CD4-positive, alpha-beta T cell treated with Interleukin-17A for 1 hour (primary cell): ENCODE results near the gene CAST.

Experiments
- DNase-seq: peaks from one replicate; pipeline ENCODE4 v3.0.0-alpha.2; 2020

CAST gene

GRCh38 chr5:96751203-96752169, 89.3 kb downstream of the CAST start:
- DNase-seq: no peak

DNA sequence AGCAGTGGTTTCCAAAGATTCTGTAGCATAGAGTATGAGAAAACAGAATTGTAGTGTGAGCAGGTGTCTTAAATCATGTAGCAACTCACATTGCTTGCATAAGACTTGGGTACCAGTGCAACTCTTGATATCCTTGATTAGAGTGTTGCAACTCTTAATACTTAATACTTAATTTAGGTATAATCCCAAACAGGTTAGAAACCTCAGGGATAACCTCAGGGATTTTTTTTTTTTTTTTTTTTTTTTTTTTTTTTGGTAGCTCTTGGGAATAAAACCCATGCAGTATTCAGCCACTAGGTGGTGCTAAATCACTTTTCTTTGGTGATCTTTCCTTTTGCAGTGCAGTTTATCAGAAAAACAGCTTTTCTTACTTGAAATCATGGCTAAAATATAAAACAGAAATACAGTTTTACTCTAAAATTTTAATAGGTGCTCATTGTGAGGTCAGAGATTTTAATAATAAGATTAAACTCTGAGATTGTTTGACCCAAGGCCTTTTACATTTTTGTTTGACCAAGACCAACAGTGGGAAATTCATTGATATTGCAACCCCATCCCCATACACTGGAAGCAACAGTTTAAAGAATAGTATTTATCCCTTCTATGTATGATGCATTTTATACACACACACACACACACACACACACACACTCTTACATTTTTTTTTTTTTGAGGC, 90.3 kb downstream of the CAST start:
- peak; percentile 75 for DNase-seq

DNA sequence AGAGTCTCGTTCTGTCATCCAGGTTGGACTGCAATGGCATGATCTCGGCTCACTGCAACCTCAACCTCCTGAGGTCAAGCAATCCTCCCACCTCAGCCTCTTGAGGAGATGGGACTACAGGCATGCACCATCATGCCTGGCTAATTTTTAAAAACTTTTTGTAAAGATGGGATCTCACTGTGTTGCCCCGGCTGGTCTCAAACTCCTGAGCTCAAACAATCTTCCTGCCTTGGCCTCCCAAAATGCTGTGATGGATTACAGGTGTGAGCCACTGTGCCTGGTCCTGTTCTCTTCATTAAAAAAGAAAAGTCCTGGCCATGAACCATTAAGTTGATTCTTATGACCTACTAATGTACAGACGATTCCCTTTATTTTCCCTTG, 90.8 kb downstream of the CAST start:
- DNase-seq: no peak

- DNase-seq: no peak
Observed at GRCh38 chr5:96753848-96754247, 91.7 kb downstream of the CAST start.

DNA sequence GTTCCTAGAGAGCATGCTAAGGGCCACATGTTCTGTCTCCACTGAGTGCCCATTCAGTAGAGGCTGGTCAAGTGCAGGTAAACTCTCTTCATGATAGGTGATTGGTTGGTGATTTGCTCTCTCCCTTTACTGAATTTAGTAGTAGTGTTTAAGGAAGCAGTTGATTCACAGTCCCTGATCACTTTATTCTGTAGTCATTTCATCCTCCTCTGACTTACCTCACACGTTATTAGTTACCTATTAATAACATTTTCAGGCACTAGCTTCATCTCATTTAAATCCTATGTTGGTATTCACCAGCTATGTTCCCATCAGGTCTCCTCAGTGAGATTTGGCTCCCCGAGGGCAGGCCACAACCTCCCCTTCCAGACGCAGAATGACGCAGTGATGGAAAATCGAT, 93.7 kb downstream of the CAST start:
- no peak for DNase-seq

DNA sequence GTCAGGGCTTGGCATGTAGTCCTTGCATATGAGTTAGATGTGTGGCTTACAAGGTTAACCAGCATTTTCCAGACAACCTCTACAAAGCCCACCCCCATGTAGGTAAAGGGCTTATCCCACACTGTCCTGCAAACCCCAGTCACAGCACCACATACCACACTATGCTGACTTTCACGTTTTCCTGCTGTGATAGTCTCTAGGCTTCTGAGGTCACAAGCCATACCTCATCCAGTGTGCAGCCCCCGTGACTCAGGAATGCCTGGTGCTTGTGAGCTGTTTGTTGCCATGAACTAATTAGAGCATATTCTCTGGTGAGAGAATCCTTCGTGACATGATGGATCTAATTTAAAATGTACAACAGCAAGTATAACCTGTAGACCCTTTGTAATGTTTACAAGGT, 94.8 kb downstream of the CAST start:
- DNase-seq: no peak

DNA sequence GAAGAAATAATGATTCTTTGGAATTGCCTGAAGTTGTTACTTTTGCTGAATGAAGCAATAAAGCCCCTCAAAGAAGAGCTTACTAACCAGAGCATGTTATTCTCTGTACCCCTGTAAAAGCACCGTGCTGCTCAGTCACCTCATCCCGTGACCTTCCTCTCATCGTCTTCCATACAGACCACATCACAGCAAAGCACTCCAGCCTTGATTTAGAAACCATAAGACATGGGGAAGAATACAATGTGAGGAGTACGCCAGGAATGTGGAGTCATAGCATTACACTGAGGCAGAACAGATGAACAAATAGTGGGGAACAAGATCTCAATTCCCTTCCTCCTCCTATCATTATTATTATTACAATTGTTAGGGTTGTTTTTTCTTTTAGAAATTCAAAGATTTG, 96.4 kb downstream of the CAST start:
- DNase-seq: no peak

DNA sequence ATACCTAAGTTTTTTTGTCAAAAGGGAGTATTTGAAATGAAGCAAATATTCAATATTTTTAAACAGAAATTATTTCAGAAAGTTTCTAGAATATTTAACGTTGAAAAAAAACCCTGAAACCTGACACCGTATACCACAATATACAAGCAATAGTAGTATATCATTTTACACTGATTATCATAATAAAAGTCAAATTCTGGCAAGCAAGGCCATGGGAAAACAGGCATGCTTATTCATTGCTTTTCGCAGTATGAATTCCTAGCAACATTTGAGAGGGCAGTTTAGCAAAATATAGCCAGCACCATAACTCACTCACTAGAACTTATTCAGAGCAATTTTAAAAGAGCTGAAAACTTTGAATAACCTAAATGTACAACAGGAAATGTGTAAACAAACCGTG, 99.4 kb downstream of the CAST start:
- no peak for DNase-seq

DNA sequence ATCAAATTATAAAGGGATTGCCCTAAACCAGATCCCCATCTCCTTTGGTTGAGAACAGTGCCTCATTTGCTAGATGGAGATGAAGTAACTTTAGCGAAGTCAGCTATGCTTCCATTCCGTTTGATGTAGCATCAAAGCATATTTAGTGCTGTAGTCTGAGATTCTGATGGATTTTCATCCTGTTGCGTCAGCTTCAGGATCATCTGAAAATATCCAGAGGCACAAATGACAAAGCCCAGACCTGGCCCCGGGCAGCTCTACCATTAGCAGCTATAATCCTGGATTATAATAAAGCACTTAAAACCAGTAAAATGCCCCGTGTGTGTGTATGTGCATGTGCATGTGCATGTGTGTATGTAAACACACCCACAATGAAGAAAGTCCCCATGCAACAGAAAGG, 100.8 kb downstream of the CAST start:
- DNase-seq: no peak

- DNase-seq: no peak
Observed at GRCh38 chr5:96765043-96765442, 102.9 kb downstream of the CAST start.

DNA sequence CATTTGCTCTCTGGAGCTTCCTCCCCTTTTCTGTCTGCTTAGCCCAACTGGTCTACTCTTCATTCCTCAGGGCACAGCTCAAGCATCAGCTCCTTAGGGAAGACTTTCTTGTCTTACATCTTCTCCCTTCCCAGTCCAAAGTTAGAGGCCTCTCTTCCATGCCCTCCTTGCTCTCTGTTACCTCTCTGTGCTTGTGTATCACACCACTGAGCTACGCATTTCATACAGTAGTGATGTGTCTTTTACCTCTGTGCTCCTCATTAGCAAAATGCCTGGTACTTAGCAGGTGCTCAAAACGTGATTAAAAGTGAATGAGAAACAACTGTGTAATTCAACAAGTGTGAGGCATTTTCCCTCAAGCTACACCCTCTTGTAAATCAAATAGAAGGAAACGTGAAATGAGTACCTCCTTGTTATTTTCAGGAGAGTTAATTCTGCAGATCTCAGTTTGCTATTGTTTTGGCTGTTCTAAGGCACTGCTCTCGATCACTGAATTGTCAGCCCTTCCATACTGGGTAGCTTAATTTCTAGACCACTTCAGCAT, 106.6 kb downstream of the CAST start:
- DNase-seq: no peak

DNA sequence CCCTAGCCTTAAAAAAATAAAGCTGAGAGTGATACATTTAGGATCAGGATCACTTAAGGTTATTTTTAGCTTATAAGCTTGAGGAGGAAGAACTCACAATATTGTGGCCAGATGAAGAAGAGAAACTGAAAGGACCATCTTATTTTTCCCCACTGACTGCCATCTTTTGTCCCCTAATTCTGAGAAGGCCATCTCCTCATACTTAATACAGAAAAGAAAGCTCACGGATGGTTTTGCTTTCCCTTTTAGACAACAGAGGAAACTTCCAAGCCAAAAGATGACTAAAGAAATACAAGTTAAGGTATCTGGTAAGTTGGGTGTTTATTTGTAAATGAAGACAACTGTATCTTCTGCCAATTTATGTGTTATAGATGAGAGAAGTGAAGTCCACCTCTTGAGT, 109.2 kb downstream of the CAST start:
- DNase-seq: no peak

- no peak for DNase-seq
Observed at GRCh38 chr5:96772111-96772510, 109.9 kb downstream of the CAST start.

DNA sequence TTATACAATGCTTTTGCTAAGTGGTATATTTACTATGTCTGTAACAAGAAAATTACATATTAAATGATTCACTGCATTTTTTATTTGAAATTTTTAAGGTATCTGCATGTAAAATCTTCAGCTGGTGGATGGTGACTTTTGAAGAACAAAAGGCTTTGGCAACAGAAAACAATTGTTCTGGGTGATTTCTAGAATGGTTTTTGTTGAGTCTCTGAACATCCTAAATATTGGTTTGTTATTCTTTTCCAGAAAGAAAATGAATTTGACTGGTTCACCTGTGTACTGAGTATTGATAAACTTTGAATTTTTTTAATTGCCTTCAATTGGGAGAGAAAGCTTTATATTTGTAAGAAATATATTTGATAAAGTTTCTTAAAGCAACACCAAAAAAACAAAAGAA, 110.4 kb downstream of the CAST start:
- no peak for DNase-seq

DNA sequence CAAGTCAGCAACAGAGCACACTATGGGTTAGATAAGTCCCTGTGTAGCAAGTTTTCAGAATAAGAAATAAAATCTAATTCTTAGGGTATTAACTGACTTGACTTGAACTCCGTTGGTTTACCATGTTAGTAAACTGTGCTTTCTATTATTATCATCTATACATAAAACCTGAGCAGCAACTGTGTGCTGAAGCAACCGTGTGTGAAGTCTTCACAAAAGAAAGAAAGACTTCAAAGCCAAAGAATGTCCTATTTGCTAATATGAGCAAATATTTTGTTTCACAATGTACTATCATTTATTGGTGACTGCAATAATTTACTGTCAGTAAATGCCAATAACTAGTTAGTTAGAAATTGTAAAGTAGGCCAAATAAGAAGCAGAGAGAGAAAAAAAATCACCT, 112.9 kb downstream of the CAST start:
- no peak for DNase-seq

DNA sequence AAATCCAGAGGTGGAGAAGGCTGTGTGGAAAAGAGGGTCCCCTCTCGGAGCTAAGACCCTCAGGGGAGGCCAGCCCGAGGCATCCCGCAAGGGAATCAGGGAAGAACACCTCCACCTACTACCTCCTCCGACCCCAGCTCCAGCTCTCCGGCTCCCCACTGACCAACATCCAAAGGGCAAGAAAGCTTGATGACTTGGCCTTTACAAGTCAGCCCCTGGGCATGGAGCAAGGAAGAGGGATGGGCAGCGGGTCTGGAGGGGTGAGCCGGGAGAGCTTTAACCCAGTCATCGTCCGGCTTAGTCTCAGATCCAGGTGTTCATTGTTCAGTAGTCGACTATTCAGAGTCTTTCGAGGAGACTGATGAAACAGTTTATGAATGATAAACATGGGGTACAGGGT, 113.5 kb downstream of the CAST start:
- no peak for DNase-seq

GRCh38 chr5:96776621-96777020, 114.4 kb downstream of the CAST start:
- no peak for DNase-seq

GRCh38 chr5:96778409-96778808, 116.2 kb downstream of the CAST start:
- no peak for DNase-seq

GRCh38 chr5:96780626-96781025, 118.5 kb downstream of the CAST start:
- DNase-seq: no peak

GRCh38 chr5:96781031-96781971, 119.1 kb downstream of the CAST start:
- no peak for DNase-seq

DNA sequence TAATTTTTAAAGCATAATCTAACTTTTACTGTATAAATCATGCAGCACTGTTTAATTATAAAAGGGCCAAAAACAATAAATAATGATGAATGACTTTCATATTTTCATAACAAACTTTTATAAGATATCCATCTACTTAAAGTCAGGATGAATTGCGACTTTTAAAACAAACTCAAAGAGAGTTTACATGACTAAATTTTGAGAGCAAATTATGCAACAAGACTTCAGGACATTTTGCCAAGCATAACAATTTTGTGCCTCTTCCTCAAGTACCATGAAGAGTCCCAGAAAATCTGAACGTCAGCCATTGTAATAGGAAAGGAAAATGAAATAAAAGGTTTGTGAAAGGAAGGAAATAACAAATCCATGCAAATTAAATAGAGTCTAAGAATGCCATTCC, 121.2 kb downstream of the CAST start:
- DNase-seq: no peak

DNA sequence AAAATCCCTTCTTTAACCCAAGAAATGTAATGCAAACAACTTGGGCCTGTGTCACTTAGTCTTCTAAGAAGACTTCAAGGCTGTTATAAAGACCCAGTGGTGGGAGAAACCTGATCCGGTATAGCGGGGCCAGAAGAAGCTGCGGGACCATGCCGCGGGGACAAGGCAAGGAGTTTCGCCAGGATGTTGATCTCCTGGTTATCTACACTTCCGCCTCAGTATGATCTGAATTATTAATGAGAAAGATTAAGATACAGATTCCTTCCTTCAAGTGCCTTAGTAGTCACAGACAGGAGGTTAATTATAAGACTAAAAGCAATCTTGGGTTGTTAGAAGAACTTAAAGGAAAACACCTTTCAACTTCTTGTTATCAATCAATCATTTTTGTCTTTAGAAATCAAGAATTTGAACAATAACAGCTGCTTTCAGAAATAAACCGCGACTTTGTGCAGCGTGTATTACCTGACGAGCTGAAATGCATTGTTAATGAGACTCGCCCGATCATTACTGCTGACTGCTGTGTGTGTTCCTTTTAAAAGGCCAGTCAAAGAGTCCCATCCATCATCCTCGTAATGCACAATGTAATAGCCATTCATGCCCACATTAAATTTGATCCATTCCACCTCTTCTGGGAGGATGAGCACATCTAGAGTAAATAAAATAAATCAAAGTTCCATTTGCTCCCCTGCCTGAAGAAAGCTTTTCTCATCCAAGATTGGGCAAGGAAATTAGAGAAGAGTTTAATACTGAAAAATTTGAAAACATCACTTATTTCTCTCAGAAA, 123.3 kb downstream of the CAST start:
- DNase-seq: no peak
